Lung (tissue), 12 donors: ENCODE results near the gene DBNL. TPM values are rescaled to one million over a fixed set of nuclear protein-coding genes. Genes with fewer than 3 reads are reported as not detected.
A peak's percentile ranks its signal among the peaks of the same experiment; 100 is the strongest.

ENCODE experiments used
- ATAC-seq: fragments of 200-7000 bp; cut with Tn5 transposase; one replicate; pipeline ENCODE4 v1.9.1; 2020; ENCODE audit warnings: moderate number of reproducible peaks; ENCODE audit not compliant: insufficient read depth, low FRiP score
- DNase-seq, 3 donors: peaks; one replicate each; pipeline ENCODE4 v3.0.0-alpha.2; 2013 to 2017
- H3K27ac ChIP-seq, 2 donors: one replicate each; pipeline ENCODE4 v1.5.1; 2013; ENCODE audit warnings: mild to moderate bottlenecking in 2 of 2, moderate library complexity in 2 of 2, control low read depth in 1 of 2, inconsistent platforms in 1 of 2, low read depth in 1 of 2, low read length in 1 of 2
- H3K27me3 ChIP-seq, 3 donors: one replicate each; pipeline ENCODE4 v1.5.1; 2013; ENCODE audit warnings: low read length in 2 of 3; ENCODE audit not compliant: control insufficient read depth in 3 of 3, insufficient read depth in 3 of 3
- H3K36me3 ChIP-seq, 4 donors: one replicate each; pipeline ENCODE4 v1.5.1; 2013; ENCODE audit warnings: low read length in 4 of 4, mild to moderate bottlenecking in 1 of 4, moderate library complexity in 1 of 4; ENCODE audit not compliant: control insufficient read depth in 4 of 4, insufficient read depth in 4 of 4
- H3K4me1 ChIP-seq, 5 donors: one replicate each; pipeline ENCODE4 v1.5.1; 2013; ENCODE audit warnings: low read length in 5 of 5, mild to moderate bottlenecking in 2 of 5, moderate library complexity in 1 of 5; ENCODE audit not compliant: control insufficient read depth in 5 of 5, insufficient read depth in 5 of 5
- H3K4me3 ChIP-seq: one replicate; pipeline ENCODE4 v1.5.1; 2013; ENCODE audit warnings: mild to moderate bottlenecking, control low read depth, moderate library complexity
- H3K9ac ChIP-seq, 2 donors: one replicate each; pipeline ENCODE4 v1.5.1; 2013; ENCODE audit warnings: low read length in 2 of 2, control low read depth in 1 of 2; ENCODE audit not compliant: insufficient read depth in 1 of 2
- H3K9me3 ChIP-seq, 4 donors: one replicate each; pipeline ENCODE4 v1.5.1; 2013; ENCODE audit warnings: low read length in 3 of 4, mild to moderate bottlenecking in 1 of 4, moderate library complexity in 1 of 4; ENCODE audit not compliant: control insufficient read depth in 4 of 4, insufficient read depth in 3 of 4
- CTCF ChIP-seq: IDR thresholded peaks from 2 replicates; pipeline ENCODE4 v1.5.1; 2012; ENCODE audit warnings: mild to moderate bottlenecking; ENCODE audit errors: control extremely low read depth, extremely low read depth
- WGBS, 2 donors: extraction: QIAGEN DNeasy Blood & Tissue Kit; methylation state at CpG; one replicate each; pipeline ENCODE4 v1.1.7; 2013; 5-methylcytosine and 5-hydroxymethylcytosine counted together
- polyA plus RNA-seq, 2 donors: library from polyadenylated mRNA; stranded (reverse); fragments of 200-250 nt; gene quantifications; one replicate each; pipeline ENCODE4 v1.2.1, GENCODE V29; 2013
- total RNA-seq, 2 donors: library from RNA; depleted of rRNA in 1 of 2; stranded (reverse); fragments of >200 nt in 1 of 2; gene quantifications; one replicate each; pipeline ENCODE4 v1.2.1, GENCODE V29; 2014 to 2021
- donor health status: control.
- donor health status: control.
- donor health status: Bipolar disorder and iron deficiency.
- donor health status: healthy.
- donor health status: DM: yes; HTN: yes; CAD: no.

Gene DBNL
- total and polyA plus RNA-seq, 4 donors = 65.9 to 209 (median 116) TPM

- H3K4me1 ChIP-seq = no peaks in the 10 kb centered on the region
Observed at GRCh38 chr7:44074349-44074695, 29.8 kb downstream of the DBNL start.

GRCh38 chr7:44075296-44076075 lies 31.0 kb downstream of the DBNL start:
- H3K4me1 ChIP-seq = peaks cover 0 to 6% (median 0%) of the 10 kb centered on the region in 5 donors
- H3K27me3 ChIP-seq = no peaks in the 10 kb centered on the region
- H3K36me3 ChIP-seq = peaks cover 0 to 64% (median 25%) of the 10 kb centered on the region in 4 donors
- WGBS, 2 donors = 91 to 96% methylated on average over 17 of the region's 17 CpGs
- DNase-seq (no peak), ATAC-seq (no peak)
- no peak for TF ChIP-seq CTCF
- peaks cover 0 to 3% (median 0%) of the 10 kb centered on the region in 4 donors for H3K9me3 ChIP-seq
- no peak overlapping the region for H3K9ac ChIP-seq
- H3K27ac ChIP-seq = no peak overlapping the region
- no peak overlapping the region for H3K4me3 ChIP-seq

More at GRCh38 chr7:44074349-44074695, 29.8 kb downstream of the DBNL start:
- ATAC-seq (peak; percentile 6), DNase-seq (no peak)
- TF ChIP-seq CTCF = no peak
- Histone ChIP-seq H3K27ac (peak overlapping the region; percentile 57 to 87), H3K27me3 (no peaks in the 10 kb centered on the region), H3K4me3 (no peak overlapping the region), H3K9ac (no peak overlapping the region), H3K36me3 (peaks cover 0 to 53% (median 25%) of the 10 kb centered on the region in 4 donors), H3K9me3 (no peaks in the 10 kb centered on the region)
- 69 to 75% methylated on average over 13 of the region's 13 CpGs for WGBS, 2 donors

- H3K36me3 ChIP-seq = peaks cover 0 to 67% (median 25%) of the 10 kb centered on the region in 4 donors
- TF ChIP-seq CTCF = no peak
- H3K9ac ChIP-seq = no peak overlapping the region
- peaks cover 0 to 3% (median 0%) of the 10 kb centered on the region in 4 donors for H3K9me3 ChIP-seq
- DNase-seq = no peak
- no peak overlapping the region for H3K4me3 ChIP-seq
- H3K27me3 ChIP-seq = no peaks in the 10 kb centered on the region
- H3K27ac ChIP-seq = no peak overlapping the region
- H3K4me1 ChIP-seq = peaks cover 0 to 10% (median 2%) of the 10 kb centered on the region in 5 donors
- WGBS, 2 donors = 96 to 97% methylated on average over 20 of the region's 20 CpGs
- ATAC-seq = no peak
Observed at GRCh38 chr7:44076101-44076895, 31.8 kb downstream of the DBNL start.
